IPS-11a (cell line): Measurements from ENCODE around the gene PDE8B.

ENCODE experiments used
- H3K4me3 ChIP-seq: one replicate; pipeline ENCODE4 v1.5.1; 2013; ENCODE audit warnings: low read depth, low read length, control low read depth

PDE8B gene

DNA sequence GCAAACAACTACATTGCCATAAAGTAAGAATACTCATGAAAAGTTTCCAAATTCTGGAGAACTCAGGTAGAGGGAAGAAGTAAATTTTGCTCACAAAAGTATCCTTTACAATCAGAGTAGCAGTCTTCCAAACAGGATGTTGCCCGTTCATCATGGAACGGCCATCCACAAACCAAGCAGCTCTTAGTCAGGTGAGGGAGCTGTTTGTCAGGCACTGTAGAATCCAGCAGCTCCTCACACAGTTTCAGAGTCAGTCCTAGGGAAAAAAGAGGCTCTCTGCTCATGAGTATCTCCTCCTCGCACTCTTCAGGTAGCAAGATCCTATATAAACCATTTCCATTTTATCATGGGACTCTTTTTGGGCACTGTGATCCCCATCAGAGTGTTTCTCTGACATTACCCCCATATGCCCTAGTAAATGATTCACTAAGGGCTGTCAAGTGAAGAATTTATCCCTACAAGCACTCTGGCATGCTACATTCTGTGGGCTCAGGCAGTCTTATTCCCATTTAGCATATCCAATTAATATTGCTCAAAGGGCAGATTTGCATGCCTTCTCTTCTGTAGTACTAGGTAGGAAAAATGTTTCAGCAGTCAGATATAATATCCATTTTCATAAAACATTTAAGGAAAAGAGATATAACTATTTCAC is 183.7 kb downstream of the PDE8B start:
- no peak overlapping the region for H3K4me3 ChIP-seq

DNA sequence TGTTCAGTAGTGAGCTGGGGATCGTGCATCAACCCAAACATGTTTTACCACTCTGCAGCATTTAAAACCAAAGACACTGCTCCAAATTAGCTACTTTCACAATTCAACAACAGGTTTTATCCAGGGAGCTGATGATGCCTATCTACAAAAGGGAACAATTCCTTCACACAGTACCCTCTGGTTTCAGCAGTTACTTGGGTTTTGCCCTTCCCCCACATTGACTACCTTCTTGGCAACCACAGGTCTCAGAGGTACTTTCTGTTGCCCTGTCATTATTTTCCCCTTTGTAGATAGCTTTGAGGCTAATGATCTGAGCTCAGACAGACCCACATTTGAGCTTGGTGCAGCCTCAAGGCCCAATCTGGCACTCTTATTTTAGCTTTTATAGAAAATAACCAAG is 185.5 kb downstream of the PDE8B start:
- H3K4me3 ChIP-seq: no peak overlapping the region

DNA sequence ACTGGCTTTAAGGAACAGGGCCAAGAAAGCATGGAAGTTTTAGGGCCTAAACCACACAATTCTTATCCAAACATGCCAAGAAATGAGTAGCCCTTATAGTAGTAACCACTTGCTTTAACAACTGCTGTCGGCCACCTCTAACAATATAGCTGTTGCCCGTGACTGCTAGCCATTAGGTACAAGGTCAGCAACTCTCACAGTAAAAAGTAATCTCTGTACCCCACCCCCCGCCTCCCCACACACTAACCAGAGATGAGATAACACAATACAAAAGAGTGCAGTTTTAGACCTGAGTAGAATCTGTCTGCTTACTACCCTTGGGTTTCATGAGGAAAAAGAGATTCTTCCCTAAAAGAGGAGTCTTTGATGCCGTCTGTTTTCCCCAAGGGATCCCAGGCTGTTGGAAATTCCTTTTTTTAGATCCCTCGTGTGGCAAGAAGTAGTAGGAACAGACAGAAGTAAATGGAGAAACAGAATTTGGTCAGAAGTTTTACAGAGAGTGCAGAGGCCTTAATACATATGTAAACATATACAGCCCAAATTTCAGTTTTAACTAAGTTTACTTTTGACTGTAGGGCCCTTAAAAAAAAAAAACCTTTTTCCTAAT is 187.3 kb downstream of the PDE8B start:
- no peak overlapping the region for H3K4me3 ChIP-seq

- no peak overlapping the region for H3K4me3 ChIP-seq
Measured at GRCh38 chr5:77398458-77398857, 188.0 kb downstream of the PDE8B start.

GRCh38 chr5:77398896-77399295 is 188.4 kb downstream of the PDE8B start:
- no peak overlapping the region for H3K4me3 ChIP-seq

DNA sequence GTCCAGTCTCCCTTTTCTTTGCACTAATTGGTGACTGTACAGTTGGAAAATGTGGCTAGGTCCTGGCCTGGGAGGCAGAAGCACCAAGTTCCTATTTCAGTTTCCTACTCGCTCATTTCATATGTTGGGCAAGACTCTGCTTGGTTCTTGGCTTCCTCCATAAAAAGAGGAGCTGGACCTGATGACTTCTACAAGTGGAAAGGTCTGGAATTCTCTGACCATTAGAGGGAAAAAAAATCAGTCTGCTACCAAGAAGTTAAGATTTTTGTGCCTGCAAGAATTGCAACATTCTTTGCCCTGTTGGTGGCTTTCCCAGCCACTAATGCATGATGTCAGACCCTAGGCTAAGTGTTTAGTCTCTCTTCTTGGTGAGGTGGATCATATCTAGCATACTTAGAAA is 190.2 kb downstream of the PDE8B start:
- H3K4me3 ChIP-seq: no peak overlapping the region

DNA sequence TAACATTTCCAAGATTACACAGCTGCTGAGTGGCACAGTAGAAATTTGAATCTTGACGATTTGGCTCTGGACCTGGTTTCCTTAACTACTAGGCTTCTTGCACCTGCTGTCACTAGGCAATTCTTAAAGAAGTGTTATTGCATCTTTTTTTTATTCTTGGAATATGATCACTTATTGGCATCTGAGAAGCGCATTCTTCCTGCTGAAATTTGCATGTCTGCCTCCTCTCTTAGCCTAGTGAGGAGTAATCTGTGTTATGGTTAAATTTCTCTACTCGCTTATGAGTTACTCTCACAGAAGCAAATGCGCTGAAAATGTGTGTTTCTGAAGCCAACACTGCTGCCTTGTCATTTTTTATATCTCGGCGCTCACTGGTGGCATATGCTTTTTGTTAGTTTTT is 192.3 kb downstream of the PDE8B start:
- no peak overlapping the region for H3K4me3 ChIP-seq

DNA sequence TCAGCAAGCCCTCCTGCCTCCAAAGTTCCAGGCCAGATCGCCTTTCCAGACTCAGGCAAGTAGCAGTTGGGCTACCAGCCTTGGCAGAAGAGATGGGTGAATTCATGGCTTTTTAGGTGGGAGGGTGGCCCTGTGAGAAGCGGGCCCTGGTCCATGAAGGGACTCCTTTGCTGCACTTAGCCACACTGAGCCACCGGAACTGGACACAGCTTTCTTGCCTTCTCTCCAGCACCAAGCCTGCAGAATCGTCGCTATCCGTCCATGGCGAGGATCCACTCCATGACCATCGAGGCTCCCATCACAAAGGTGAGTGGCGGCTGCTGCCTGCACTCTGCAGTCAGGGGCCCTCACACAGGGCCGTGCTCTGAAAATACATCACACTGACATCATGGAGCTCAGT is 196.7 kb downstream of the PDE8B start:
- no peak overlapping the region for H3K4me3 ChIP-seq

GRCh38 chr5:77409870-77410621 is 199.6 kb downstream of the PDE8B start:
- no peak overlapping the region for H3K4me3 ChIP-seq

DNA sequence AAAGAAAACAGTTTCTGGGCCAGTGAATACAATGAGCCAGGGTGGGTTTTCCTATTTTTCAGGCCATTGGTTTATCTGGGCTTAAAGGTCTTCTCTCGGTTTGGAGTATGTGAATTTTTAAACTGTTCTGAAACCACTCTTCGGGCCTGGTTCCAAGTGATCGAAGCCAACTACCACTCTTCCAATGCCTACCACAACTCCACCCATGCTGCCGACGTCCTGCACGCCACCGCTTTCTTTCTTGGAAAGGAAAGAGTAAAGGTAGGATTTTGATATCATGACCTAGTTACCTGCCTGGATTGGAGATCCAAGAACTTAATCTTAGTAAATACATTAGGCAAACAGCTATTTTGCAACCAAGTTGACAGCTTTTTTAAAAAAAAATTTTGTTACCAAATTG is 202.6 kb downstream of the PDE8B start:
- no peak overlapping the region for H3K4me3 ChIP-seq

- no peak overlapping the region for H3K4me3 ChIP-seq
Measured at GRCh38 chr5:77418162-77418561, 207.7 kb downstream of the PDE8B start.

DNA sequence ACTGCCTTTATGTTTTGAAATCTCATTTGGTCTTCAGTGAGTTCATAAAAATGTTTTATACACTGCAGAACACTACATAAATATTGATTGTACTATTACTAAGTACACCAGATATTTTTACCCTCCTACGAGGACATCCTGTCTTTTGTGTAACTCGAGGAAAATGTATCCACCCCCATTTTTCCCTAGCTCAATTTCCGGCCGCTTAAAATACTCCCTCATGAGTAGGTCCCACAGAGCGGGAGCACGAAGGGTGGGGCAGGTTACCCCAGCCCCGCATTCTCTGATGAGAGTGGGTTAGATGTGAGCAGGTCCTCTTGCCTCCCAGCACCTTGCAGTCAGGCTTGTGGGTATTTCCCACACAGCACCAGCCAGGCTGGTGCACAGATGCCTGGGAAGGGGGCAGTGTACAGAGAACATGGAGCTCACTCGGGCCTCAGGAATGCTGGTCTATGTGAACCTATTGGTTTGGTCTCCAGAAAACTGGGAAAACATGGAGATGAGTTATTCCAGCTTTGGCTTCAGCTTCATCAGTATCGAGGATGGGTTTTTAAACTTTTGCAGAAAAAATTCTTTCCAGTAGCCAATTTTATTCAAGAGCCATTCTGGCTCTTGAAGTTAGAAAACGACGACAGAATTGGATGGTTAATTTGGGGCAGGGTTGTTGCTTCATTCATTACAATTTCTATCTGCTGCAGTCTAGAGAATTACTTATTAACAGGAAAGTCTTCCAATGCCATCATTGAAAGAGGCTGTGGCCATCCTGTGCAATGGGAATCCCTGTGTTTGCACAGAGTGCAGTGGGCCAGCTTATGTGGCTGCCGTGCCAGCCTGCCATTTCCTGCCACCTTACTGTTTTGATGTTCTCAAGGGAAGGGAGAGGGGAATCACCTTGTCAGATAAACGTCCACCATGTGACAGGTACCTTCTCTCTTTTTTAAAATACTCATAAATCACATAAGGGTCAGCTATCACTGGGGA is 208.4 kb downstream of the PDE8B start:
- H3K4me3 ChIP-seq: no peak overlapping the region

- no peak overlapping the region for H3K4me3 ChIP-seq
Measured at GRCh38 chr5:77419644-77420582, 209.4 kb downstream of the PDE8B start.

GRCh38 chr5:77420940-77421339 is 210.5 kb downstream of the PDE8B start:
- no peak overlapping the region for H3K4me3 ChIP-seq

- no peak overlapping the region for H3K4me3 ChIP-seq
Measured at GRCh38 chr5:77423022-77423750, 212.7 kb downstream of the PDE8B start.

- H3K4me3 ChIP-seq: no peak overlapping the region
Measured at GRCh38 chr5:77424921-77425320, 214.4 kb downstream of the PDE8B start.

DNA sequence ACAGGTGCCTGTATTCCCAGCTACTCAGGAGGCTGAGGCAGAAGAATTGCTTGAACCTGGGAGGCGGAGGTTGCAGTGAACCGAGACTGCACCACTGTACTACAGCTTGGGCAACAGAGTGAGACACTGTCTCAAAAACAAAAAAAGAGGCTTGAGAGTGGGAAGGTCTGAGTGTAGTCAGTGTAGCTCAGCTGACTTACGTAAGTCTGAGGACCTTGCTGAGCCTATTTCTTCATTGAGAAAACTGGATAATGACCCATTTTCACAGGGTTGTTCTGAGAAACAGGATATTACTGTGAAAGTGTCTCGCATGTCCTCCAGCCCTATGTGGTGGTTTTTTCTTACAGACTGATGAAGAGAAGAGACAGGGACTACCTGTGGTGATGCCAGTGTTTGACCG is 214.9 kb downstream of the PDE8B start:
- no peak overlapping the region for H3K4me3 ChIP-seq

DNA sequence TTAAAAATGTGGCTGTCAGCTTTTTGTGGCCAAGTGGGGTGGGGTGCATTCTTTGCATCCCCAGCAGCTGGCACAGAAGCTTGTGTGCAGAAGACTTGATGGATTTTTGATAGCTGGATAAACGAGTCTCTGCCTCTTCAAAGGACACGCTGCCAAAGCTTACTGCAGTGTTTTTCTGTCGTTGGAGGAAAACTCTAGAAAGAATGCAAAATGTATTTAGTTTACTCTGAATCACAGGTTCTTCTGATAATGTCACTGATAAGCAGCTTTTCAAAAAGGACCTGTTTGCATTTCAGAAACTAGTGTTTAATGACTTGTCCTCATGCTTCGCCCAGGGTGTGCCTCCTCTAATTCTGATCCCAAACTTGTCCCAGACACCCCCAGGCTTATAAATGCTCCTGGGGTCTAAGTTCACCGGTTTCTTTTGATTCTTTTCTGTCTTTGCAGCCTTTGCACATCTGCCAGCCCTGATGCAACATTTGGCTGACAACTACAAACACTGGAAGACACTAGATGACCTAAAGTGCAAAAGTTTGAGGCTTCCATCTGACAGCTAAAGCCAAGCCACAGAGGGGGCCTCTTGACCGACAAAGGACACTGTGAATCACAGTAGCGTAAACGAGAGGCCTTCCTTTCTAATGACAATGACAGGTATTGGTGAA is 215.6 kb downstream of the PDE8B start:
- no peak overlapping the region for H3K4me3 ChIP-seq

- H3K4me3 ChIP-seq: no peak overlapping the region
Measured at GRCh38 chr5:77426670-77427069, 216.2 kb downstream of the PDE8B start.
